Measurements from ENCODE around the gene GNG7.
"Not testable (repeated sequence)": the region's sequence is repeated elsewhere in the genome, so short reads cannot be mapped to it uniquely, and the experiment has no call there.

GNG7 gene

DNA sequence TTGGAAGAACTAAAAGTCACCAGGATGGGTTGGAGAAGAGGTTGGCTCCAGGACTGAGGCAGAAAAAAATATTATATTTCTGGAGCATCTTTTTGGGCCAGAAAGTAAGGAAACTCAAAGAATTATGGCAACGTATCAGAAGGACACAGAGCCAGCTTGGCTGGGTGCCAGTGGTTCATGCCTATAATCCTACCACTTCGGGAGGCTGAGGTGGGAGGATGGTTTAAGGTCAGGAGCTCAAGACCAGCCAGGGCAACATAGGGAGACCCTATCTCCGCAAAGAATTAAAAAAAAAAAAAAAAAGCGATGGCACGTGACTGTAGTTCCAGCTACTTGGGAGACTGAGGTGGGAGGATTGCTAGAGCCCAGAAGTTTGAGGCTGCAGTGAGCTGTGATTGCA lies 118.5 kb downstream of the GNG7 start:
- no peak for TF ChIP-seq CTCF (IDR thresholded peaks at IDR 0.05; ENCODE audit: low read depth, low read length, missing control alignments)
- DNase-seq (ENCODE audit: low read depth): no peak

GRCh38 chr19:2582984-2583956 lies 119.2 kb downstream of the GNG7 start:
- DNase-seq (ENCODE audit: low read depth): no peak
- H3K4me3 ChIP-seq (ENCODE audit: low read depth, low read length): no peak overlapping the region

More for the DNA sequence above, 118.5 kb downstream of the GNG7 start:
- H3K4me3 ChIP-seq (ENCODE audit: low read depth, low read length): no peak overlapping the region

GRCh38 chr19:2580396-2580795 lies 122.1 kb downstream of the GNG7 start:
- H3K4me3 ChIP-seq (ENCODE audit: low read depth, low read length); DNase-seq (ENCODE audit: low read depth): not testable (repeated sequence)

More at GRCh38 chr19:2582984-2583956, 119.2 kb downstream of the GNG7 start:
- TF ChIP-seq CTCF (IDR thresholded peaks at IDR 0.05; ENCODE audit: low read depth, low read length, missing control alignments): no peak

GRCh38 chr19:2579678-2580280 lies 122.7 kb downstream of the GNG7 start:
- H3K4me3 ChIP-seq (ENCODE audit: low read depth, low read length): no peak overlapping the region
- DNase-seq (ENCODE audit: low read depth): no peak
- no peak for TF ChIP-seq CTCF (IDR thresholded peaks at IDR 0.05; ENCODE audit: low read depth, low read length, missing control alignments)

DNA sequence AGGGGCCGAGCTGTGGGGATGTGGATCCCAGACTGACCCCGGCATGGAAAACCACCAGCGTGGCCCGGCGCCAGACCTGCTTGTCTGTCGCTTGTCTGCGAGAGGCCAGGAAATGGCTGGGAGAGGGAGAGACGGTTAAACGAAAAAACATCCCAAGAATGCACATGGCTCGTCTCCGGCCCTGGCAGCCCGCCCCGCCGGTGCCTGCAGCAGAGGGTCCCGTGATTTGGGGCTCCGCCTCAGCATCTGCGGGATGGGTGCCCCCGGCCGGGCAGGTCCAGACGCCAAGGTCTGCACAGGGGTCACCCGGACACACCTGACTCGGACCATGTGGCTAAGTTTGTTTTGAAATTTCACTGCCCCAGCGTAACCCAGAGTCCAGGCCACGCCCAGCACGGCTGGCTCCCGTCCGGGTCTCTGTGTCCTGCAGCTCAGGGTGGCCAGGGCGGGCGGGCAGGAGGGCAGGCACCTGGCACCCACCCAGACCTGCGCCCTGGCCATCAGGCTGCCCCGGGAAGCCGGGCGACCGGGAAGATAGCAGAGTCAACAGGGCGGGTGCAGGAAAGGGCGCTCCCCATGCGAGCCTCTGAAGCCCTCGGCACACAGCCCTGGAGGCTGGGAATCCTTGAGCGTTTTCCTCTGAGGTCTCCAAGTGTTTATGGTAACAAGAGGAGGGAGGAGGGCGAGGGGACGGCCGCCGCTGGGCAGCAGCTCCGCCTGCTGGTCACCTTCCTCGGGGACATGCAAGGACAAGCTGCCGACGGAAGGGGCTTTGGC lies 123.4 kb downstream of the GNG7 start:
- no peak for DNase-seq (ENCODE audit: low read depth)
- H3K4me3 ChIP-seq (ENCODE audit: low read depth, low read length): no peak overlapping the region
- TF ChIP-seq CTCF (IDR thresholded peaks at IDR 0.05; ENCODE audit: low read depth, low read length, missing control alignments): peak; percentile 58

DNA sequence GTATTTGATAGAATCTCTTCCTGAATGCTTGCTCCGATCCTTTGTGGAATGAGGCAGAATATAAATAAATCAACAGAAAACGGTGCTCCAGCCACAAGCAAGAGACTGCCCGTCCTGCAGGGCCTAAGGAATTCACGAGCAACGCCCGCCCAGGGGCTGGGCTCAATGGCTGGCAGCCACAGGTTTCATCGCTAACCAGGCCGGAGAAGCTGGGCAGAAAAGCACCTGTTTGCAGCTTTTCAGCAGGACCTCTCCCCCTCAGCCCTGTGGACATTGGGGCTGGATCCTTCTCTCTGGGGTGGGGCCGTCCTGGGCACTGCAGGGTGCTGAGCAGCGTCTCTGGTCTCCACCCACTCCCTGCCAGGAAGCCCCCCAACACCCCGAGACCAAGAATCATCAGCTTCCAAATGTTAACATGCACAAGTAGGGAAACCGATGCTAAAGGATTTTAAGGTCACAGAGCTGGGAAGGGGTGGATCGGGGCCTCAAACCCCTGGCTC lies 124.1 kb downstream of the GNG7 start:
- no peak for DNase-seq (ENCODE audit: low read depth)
- no peak overlapping the region for H3K4me3 ChIP-seq (ENCODE audit: low read depth, low read length)
- TF ChIP-seq CTCF (IDR thresholded peaks at IDR 0.05; ENCODE audit: low read depth, low read length, missing control alignments): no peak
